ENCODE measurements around the gene PHKB. TPM values are rescaled to one million over a fixed set of nuclear protein-coding genes. Genes with fewer than 3 reads are reported as not detected.

PHKB gene
- total and polyA plus RNA-seq, 2 donors (not counting 1 experiment from before 2014, with no cell fraction given): 50.4 to 223 TPM

DNA sequence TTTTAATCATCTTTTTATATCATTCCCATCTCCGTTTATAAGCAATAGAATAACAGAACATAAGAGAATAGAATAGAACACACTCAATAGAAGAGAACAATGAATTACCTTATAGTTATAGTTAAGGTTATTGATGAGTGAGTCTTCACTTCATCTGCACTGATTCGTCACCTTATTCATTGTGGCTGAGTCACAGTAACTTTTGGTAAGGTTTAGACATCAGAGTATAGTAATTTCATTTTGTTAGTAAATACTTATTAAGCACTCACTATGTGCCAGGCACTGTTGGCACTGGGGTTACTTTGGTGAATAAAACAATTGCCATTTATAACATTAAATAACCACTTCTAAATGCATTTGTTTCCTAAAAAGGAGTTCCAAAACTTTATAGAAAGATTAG, 22.5 kb downstream of the PHKB start:
- H3K4me1 Mint-ChIP-seq: peaks cover 51% of the 10 kb centered on the region
- POLR2A ChIA-PET: no interaction called here
- H3K27ac Mint-ChIP-seq: no peak overlapping the region

DNA sequence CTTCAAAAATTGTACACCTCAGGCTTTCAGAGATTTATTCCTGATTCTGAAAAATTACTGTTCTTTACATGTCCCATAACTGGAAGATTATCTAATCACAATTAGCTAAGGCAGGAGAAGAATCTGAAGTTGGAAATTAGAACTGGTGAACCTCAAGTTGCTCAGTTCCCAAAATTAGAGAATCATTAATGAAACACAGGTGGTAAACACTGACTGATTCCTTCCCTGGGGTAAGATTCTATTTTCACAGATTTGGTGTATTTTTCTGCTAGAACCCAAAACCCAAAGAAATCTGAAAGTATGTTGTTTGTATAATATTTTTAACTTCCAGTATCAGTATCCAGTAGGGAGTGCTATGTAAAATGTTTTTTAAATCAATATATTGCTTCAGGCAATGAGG, 25.7 kb downstream of the PHKB start:
- H3K9me3 ChIP-seq (ENCODE audit: control extremely low read depth in 1 of 3, control insufficient read depth in 2 of 3, insufficient read depth in 1 of 3, low read length in 2 of 3): peaks cover 4 to 24% (median 17%) of the 10 kb centered on the region in 3 donors
- H3K4me1 Mint-ChIP-seq: peaks cover 35% of the 10 kb centered on the region
- peaks cover 13 to 22% of the 10 kb centered on the region in 2 donors for H3K4me1 ChIP-seq (ENCODE audit: control insufficient read depth in 2 of 2, insufficient read depth in 2 of 2, low read length in 2 of 2)
- no peak overlapping the region for H2AFZ ChIP-seq (ENCODE audit: insufficient read depth, low read depth, low read length, poor library complexity, severe bottlenecking)
- ChIA-PET POLR2A (no interaction called here), CTCF (no interaction called here)
- no peak overlapping the region for H3K27ac Mint-ChIP-seq
- no peak overlapping the region for H3K4me3 ChIP-seq (ENCODE audit: control extremely low read depth in 1 of 5, extremely low read depth in 1 of 5, insufficient read depth in 1 of 5, low read depth in 2 of 5, low read length in 4 of 5)
- H3K27ac ChIP-seq (ENCODE audit: low read length in 2 of 2): no peak overlapping the region
- H3K9ac ChIP-seq (ENCODE audit: low read length): no peak overlapping the region
- no peak for DNase-seq
- H3K27me3 Mint-ChIP-seq: no peaks in the 10 kb centered on the region
- intact Hi-C loops (cut with micrococcal nuclease): no loop called here
- H4K20me1 ChIP-seq (ENCODE audit: control insufficient read depth, insufficient read depth, low read length, poor library complexity, severe bottlenecking): no peaks in the 10 kb centered on the region
- no peak overlapping the region for H3K4me2 ChIP-seq (replicated peaks; ENCODE audit: low read depth, low read length, poor library complexity, severe bottlenecking)
- H3K4me3 Mint-ChIP-seq: no peak overlapping the region
- no peaks in the 10 kb centered on the region for H3K27me3 ChIP-seq (replicated peaks in 1 of 4; ENCODE audit: control extremely low read depth in 1 of 4, control insufficient read depth in 3 of 4, insufficient read depth in 4 of 4, low read length in 3 of 4)
- H3K36me3 ChIP-seq (replicated peaks in 1 of 2; ENCODE audit: control extremely low read depth in 1 of 2, control insufficient read depth in 1 of 2, extremely low read depth in 1 of 2, insufficient read depth in 2 of 2, low read length in 1 of 2): peaks cover 7 to 10% of the 10 kb centered on the region in 2 experiments
- H3K79me2 ChIP-seq (ENCODE audit: control insufficient read depth, insufficient read depth, low read length): peaks cover 78% of the 10 kb centered on the region
- TF ChIP-seq EZH2 (IDR thresholded peaks at IDR 0.05; ENCODE audit: borderline replicate concordance, insufficient read depth, low read depth, low read length, poor library complexity, severe bottlenecking): no peak
- TF ChIP-seq, protein P1, sequence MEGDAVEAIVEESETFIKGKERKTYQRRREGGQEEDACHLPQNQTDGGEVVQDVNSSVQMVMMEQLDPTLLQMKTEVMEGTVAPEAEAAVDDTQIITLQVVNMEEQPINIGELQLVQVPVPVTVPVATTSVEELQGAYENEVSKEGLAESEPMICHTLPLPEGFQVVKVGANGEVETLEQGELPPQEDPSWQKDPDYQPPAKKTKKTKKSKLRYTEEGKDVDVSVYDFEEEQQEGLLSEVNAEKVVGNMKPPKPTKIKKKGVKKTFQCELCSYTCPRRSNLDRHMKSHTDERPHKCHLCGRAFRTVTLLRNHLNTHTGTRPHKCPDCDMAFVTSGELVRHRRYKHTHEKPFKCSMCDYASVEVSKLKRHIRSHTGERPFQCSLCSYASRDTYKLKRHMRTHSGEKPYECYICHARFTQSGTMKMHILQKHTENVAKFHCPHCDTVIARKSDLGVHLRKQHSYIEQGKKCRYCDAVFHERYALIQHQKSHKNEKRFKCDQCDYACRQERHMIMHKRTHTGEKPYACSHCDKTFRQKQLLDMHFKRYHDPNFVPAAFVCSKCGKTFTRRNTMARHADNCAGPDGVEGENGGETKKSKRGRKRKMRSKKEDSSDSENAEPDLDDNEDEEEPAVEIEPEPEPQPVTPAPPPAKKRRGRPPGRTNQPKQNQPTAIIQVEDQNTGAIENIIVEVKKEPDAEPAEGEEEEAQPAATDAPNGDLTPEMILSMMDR (IDR thresholded peaks at IDR 0.05): no peak
- no peak for ATAC-seq (ENCODE audit: low read depth)
- peaks cover 2% of the 10 kb centered on the region for H3K9me3 Mint-ChIP-seq (ENCODE audit: insufficient read depth)

More for the DNA sequence above, 22.5 kb downstream of the PHKB start:
- peaks cover 14 to 21% of the 10 kb centered on the region in 2 donors for H3K4me1 ChIP-seq (ENCODE audit: control insufficient read depth in 2 of 2, insufficient read depth in 2 of 2, low read length in 2 of 2)
- H3K9ac ChIP-seq (ENCODE audit: low read length): no peak overlapping the region
- peaks cover 0 to 13% of the 10 kb centered on the region in 2 experiments for H3K36me3 ChIP-seq (replicated peaks in 1 of 2; ENCODE audit: control extremely low read depth in 1 of 2, control insufficient read depth in 1 of 2, extremely low read depth in 1 of 2, insufficient read depth in 2 of 2, low read length in 1 of 2)
- no peak overlapping the region for H3K4me3 ChIP-seq (ENCODE audit: control extremely low read depth in 1 of 5, extremely low read depth in 1 of 5, insufficient read depth in 1 of 5, low read depth in 2 of 5, low read length in 4 of 5)
- H3K4me2 ChIP-seq (replicated peaks; ENCODE audit: low read depth, low read length, poor library complexity, severe bottlenecking): no peak overlapping the region
- peaks cover 4% of the 10 kb centered on the region for H4K20me1 ChIP-seq (ENCODE audit: control insufficient read depth, insufficient read depth, low read length, poor library complexity, severe bottlenecking)
- H3K79me2 ChIP-seq (ENCODE audit: control insufficient read depth, insufficient read depth, low read length): peaks cover 74% of the 10 kb centered on the region
- WGBS (ENCODE audit: insufficient coverage): no CpG with 5 or more reads among the region's 2 CpGs
- no peaks in the 10 kb centered on the region for H3K27me3 ChIP-seq (replicated peaks in 1 of 4; ENCODE audit: control extremely low read depth in 1 of 4, control insufficient read depth in 3 of 4, insufficient read depth in 4 of 4, low read length in 3 of 4)
- no peak for DNase-seq
- intact Hi-C loops (cut with micrococcal nuclease): no loop called here
- Mint-ChIP-seq H3K9me3 (ENCODE audit: insufficient read depth) (peaks cover 2% of the 10 kb centered on the region), H3K4me3 (no peak overlapping the region), H3K27me3 (no peaks in the 10 kb centered on the region)
- ATAC-seq (ENCODE audit: low read depth): no peak
- peaks cover 0 to 9% (median 0%) of the 10 kb centered on the region in 3 donors for H3K9me3 ChIP-seq (ENCODE audit: control extremely low read depth in 1 of 3, control insufficient read depth in 2 of 3, insufficient read depth in 1 of 3, low read length in 2 of 3)
- TF ChIP-seq, protein P1 (IDR thresholded peaks at IDR 0.05): no peak
- no peak for TF ChIP-seq EZH2 (IDR thresholded peaks at IDR 0.05; ENCODE audit: borderline replicate concordance, insufficient read depth, low read depth, low read length, poor library complexity, severe bottlenecking)
- peak overlapping the region in 1 of 2 donors; percentile 27 for H3K27ac ChIP-seq (ENCODE audit: low read length in 2 of 2)
- CTCF ChIA-PET: no interaction called here
- no peak overlapping the region for H2AFZ ChIP-seq (ENCODE audit: insufficient read depth, low read depth, low read length, poor library complexity, severe bottlenecking)

Measured in B cell (primary cell).